Spleen (tissue), 7 donors: ENCODE measurements around the gene ABCB4.

ENCODE experiments used
- CTCF ChIP-seq, 11 experiments: fragments of 200-600 bp in 7 of 11; fragments of 450-650 bp in 4 of 11; sonication (generic) in 4 of 11; IDR thresholded peaks in 8 of 11; conservative IDR thresholded peaks in 3 of 11; 1 replicate in 7 of 11; 2 replicates in 4 of 11; pipeline versions ENCODE4 v1.4.0 to v1.8.0; 2016 to 2021; ENCODE audit warnings: antibody characterized with exemption in 11 of 11, inconsistent platforms in 4 of 11, mild to moderate bottlenecking in 1 of 11
- POLR2A ChIP-seq, 3 donors: fragments of 450-650 bp; IDR thresholded peaks; one replicate each; pipeline ENCODE4 v1.5.1; 2017; ENCODE audit warnings: antibody characterized with exemption in 3 of 3, mild to moderate bottlenecking in 1 of 3
- POLR2AphosphoS5 ChIP-seq, 3 donors: sonication (generic); formaldehyde crosslinking; IDR thresholded peaks; one replicate each; pipeline ENCODE4 v1.5.1; 2017; ENCODE audit warnings: antibody characterized with exemption in 3 of 3
- donor health status: DM: no; HTN: no; CAD: no; lungs with moderate emphysema.
- donor health status: DM: no; HTN: no; CAD: no.
- donor health status: DM: no; HTN: no; CAD: no.

- TF ChIP-seq CTCF (IDR thresholded peaks at IDR 0.05 in 8 of 11, conservative IDR thresholded peaks at IDR 0.05 in 3 of 11) = no peak
- TF ChIP-seq POLR2A (IDR thresholded peaks at IDR 0.05) = no peak
- TF ChIP-seq POLR2AphosphoS5 (IDR thresholded peaks at IDR 0.05) = no peak
Observed at GRCh38 chr7:87359366-87359765, 116.1 kb downstream of the ABCB4 start.
